Fibroblast of lung (primary cell): ENCODE results near the gene GNB3. TPM values are rescaled to one million over a fixed set of nuclear protein-coding genes. Genes with fewer than 3 reads are reported as not detected.
A peak's percentile ranks its signal among the peaks of the same experiment; 100 is the strongest.

Experiments used
- DNase-seq, 2 donors: peaks; one replicate each; pipeline versions ENCODE4 v3.0.0 to v3.0.0-alpha.2; 2010; ENCODE audit warnings: low read depth in 2 of 2
- H2AFZ ChIP-seq: 2 replicates; pipeline ENCODE4 v1.5.1; 2012; ENCODE audit warnings: low read length, control low read depth, inconsistent platforms
- H3K27ac ChIP-seq: 2 replicates; pipeline ENCODE4 v1.5.1; 2011; ENCODE audit warnings: low read length, control low read depth; ENCODE audit not compliant: insufficient read depth
- H3K27me3 ChIP-seq: 2 replicates; pipeline ENCODE4 v1.5.1; 2011; ENCODE audit warnings: mild to moderate bottlenecking, low read length; ENCODE audit not compliant: control insufficient read depth, insufficient read depth
- H3K36me3 ChIP-seq: 2 replicates; pipeline ENCODE4 v1.5.1; 2011; ENCODE audit warnings: low read length; ENCODE audit not compliant: control insufficient read depth, insufficient read depth
- H3K4me1 ChIP-seq: 2 replicates; pipeline ENCODE4 v1.5.1; 2011; ENCODE audit warnings: low read length; ENCODE audit not compliant: control insufficient read depth, insufficient read depth; ENCODE audit errors: extremely low read depth
- H3K4me2 ChIP-seq: 2 replicates; pipeline ENCODE4 v1.5.1; 2011; ENCODE audit warnings: low read length, control low read depth; ENCODE audit not compliant: insufficient read depth; ENCODE audit errors: extremely low read depth
- H3K4me3 ChIP-seq, 4 experiments: fragments of 200-600 bp in 1 of 4; sonication (generic) in 1 of 4; replicated peaks in 1 of 4; 2 replicates each; pipeline ENCODE4 v1.5.1; 2011 to 2016; ENCODE audit warnings: low read length in 4 of 4, low read depth in 3 of 4, mild to moderate bottlenecking in 3 of 4, control low read depth in 2 of 4, inconsistent platforms in 1 of 4, mixed read lengths in 1 of 4; ENCODE audit not compliant: insufficient read depth in 1 of 4; ENCODE audit errors: control extremely low read depth in 1 of 4
- H3K79me2 ChIP-seq: 2 replicates; pipeline ENCODE4 v1.5.1; 2012; ENCODE audit warnings: mild to moderate bottlenecking, low read length, inconsistent platforms; ENCODE audit not compliant: control insufficient read depth, insufficient read depth
- H3K9ac ChIP-seq: 2 replicates; pipeline ENCODE4 v1.5.1; 2011; ENCODE audit warnings: mild to moderate bottlenecking, low read length, control low read depth; ENCODE audit not compliant: insufficient read depth
- H3K9me3 ChIP-seq: 2 replicates; pipeline ENCODE4 v1.5.1; 2012; ENCODE audit warnings: low read depth, low read length; ENCODE audit not compliant: control insufficient read depth, insufficient read depth
- H4K20me1 ChIP-seq: 2 replicates; pipeline ENCODE4 v1.5.1; 2011; ENCODE audit warnings: low read length; ENCODE audit not compliant: control insufficient read depth, insufficient read depth; ENCODE audit errors: extremely low read depth
- CTCF ChIP-seq, 2 donors: IDR thresholded peaks in 1 of 2; conservative IDR thresholded peaks in 1 of 2; 1 replicate in 1 of 2; 2 replicates in 1 of 2; pipeline ENCODE4 v1.5.1; 2011 to 2012; ENCODE audit warnings: low read length in 2 of 2, control low read depth in 1 of 2, inconsistent platforms in 1 of 2, low read depth in 1 of 2, mild to moderate bottlenecking in 1 of 2
- EZH2 ChIP-seq: IDR thresholded peaks from 2 replicates; pipeline ENCODE4 v1.5.1; 2012; ENCODE audit warnings: low read length, control low read depth, mild to moderate bottlenecking; ENCODE audit errors: missing control alignments
- polyA plus RNA-seq, 2 donors: library from polyadenylated mRNA; depleted of rRNA in 1 of 2; stranded (reverse) in 1 of 2; unstranded in 1 of 2; fragments of >200 nt; gene quantifications; 2 replicates each; pipeline ENCODE4 v1.2.1, GENCODE V29; 2011 to 2012; ENCODE audit warnings: missing spikeins in 1 of 2
- total RNA-seq: library from RNA; depleted of rRNA; stranded (reverse); fragments of >200 nt; gene quantifications from 2 replicates; pipeline ENCODE4 v1.2.1, GENCODE V29; 2014

Gene GNB3
- total and polyA plus RNA-seq, 2 donors (not counting 1 experiment from before 2014, with no cell fraction given), result 1.7 to 2.7 TPM

- peak; percentile 82 to 85 for DNase-seq
- Histone ChIP-seq H2AFZ (peak overlapping the region; percentile 19), H3K4me2 (peak overlapping the region; percentile 95), H3K27ac (peak overlapping the region; percentile 82), H3K9me3 (no peaks in the 10 kb centered on the region), H3K27me3 (no peaks in the 10 kb centered on the region), H3K9ac (peak overlapping the region; percentile 56), H3K4me3 (peak overlapping the region; percentile 61 to 93 (median 74)), H3K4me1 (peaks cover 17% of the 10 kb centered on the region), H3K79me2 (peaks cover 49% of the 10 kb centered on the region), H4K20me1 (no peaks in the 10 kb centered on the region), H3K36me3 (peaks cover 15% of the 10 kb centered on the region)
- TF ChIP-seq CTCF (conservative IDR thresholded peaks at IDR 0.05 in 1 of 2, IDR thresholded peaks at IDR 0.05 in 1 of 2; ENCODE audit: low read depth in 1 of 2, low read length in 2 of 2) (no peak), EZH2 (no peak)
These were observed 12.1 kb downstream of the GNB3 start for GRCh38 chr12:6852651-6853354.

DNA sequence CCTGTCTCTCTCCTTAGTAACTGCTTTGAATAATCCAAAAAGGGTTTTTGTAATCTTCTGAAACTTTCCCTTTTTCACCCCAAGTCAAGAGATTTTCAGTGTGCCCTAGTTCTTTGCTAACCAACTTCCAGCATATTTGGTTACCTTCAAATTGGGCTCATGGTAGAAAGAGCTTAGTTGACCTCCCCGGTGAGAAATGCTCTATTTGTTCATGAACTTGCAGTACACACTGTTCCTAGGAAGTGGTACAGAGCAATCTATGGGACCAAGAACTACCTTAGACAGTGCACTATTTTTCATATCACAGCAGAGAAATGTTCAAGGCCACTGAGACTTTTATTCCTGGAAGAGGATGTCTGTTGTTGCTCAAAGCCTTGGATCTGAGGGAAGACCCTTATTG lies 12.9 kb downstream of the GNB3 start:
- DNase-seq, result no peak
- Histone ChIP-seq H3K4me3 (peak overlapping the region in 3 of 4 experiments; percentile 61 to 93 (median 81)), H2AFZ (no peak overlapping the region), H3K9ac (peak overlapping the region; percentile 56), H3K27ac (peak overlapping the region; percentile 82), H3K27me3 (no peaks in the 10 kb centered on the region), H3K4me2 (peak overlapping the region; percentile 58), H4K20me1 (no peaks in the 10 kb centered on the region), H3K9me3 (no peaks in the 10 kb centered on the region), H3K36me3 (peaks cover 20% of the 10 kb centered on the region), H3K4me1 (peaks cover 17% of the 10 kb centered on the region), H3K79me2 (peaks cover 47% of the 10 kb centered on the region)
- TF ChIP-seq CTCF (conservative IDR thresholded peaks at IDR 0.05 in 1 of 2, IDR thresholded peaks at IDR 0.05 in 1 of 2; ENCODE audit: low read depth in 1 of 2, low read length in 2 of 2), result no peak
- no peak for TF ChIP-seq EZH2

GRCh38 chr12:6854036-6854435 lies 13.3 kb downstream of the GNB3 start:
- no peak for TF ChIP-seq CTCF (conservative IDR thresholded peaks at IDR 0.05 in 1 of 2, IDR thresholded peaks at IDR 0.05 in 1 of 2; ENCODE audit: low read depth in 1 of 2, low read length in 2 of 2)
- no peak for TF ChIP-seq EZH2
- Histone ChIP-seq H3K79me2 (peaks cover 43% of the 10 kb centered on the region), H3K4me3 (peak overlapping the region in 1 of 4 experiments; percentile 81), H3K4me2 (peak overlapping the region; percentile 58), H3K27me3 (no peaks in the 10 kb centered on the region), H3K9me3 (no peaks in the 10 kb centered on the region), H3K36me3 (peaks cover 20% of the 10 kb centered on the region), H3K4me1 (peaks cover 17% of the 10 kb centered on the region), H2AFZ (no peak overlapping the region), H4K20me1 (no peaks in the 10 kb centered on the region), H3K27ac (peak overlapping the region; percentile 82), H3K9ac (no peak overlapping the region)
- no peak for DNase-seq
